HG02943 (cell line): Measurements from ENCODE around the gene PATJ.

Experiments used
- ATAC-seq: cut with Tn5 transposase; IDR thresholded peaks from one replicate; pipeline ENCODE4 v1.9.1; 2021; ENCODE audit warnings: mild to moderate bottlenecking, low read depth, moderate library complexity; ENCODE audit not compliant: unreplicated experiment

Gene PATJ

GRCh38 chr1:61975638-61976037, 233.4 kb downstream of the PATJ start:
- no peak for ATAC-seq

GRCh38 chr1:61976566-61976965, 234.3 kb downstream of the PATJ start:
- no peak for ATAC-seq

GRCh38 chr1:61978796-61979195, 236.5 kb downstream of the PATJ start:
- no peak for ATAC-seq

GRCh38 chr1:61979729-61980128, 237.4 kb downstream of the PATJ start:
- no peak for ATAC-seq

- no peak for ATAC-seq
Observed at GRCh38 chr1:61980561-61980960, 238.3 kb downstream of the PATJ start.

- ATAC-seq, result no peak
Observed at GRCh38 chr1:61981870-61982660, 239.8 kb downstream of the PATJ start.

GRCh38 chr1:61983236-61983635, 241.0 kb downstream of the PATJ start:
- no peak for ATAC-seq

- ATAC-seq, result no peak
Observed at GRCh38 chr1:61992257-61992656, 250.0 kb downstream of the PATJ start.

- no peak for ATAC-seq
Observed at GRCh38 chr1:61993331-61993961, 251.2 kb downstream of the PATJ start.

- ATAC-seq, result no peak
Observed at GRCh38 chr1:61995641-61996040, 253.4 kb downstream of the PATJ start.

GRCh38 chr1:61997123-61997522, 254.8 kb downstream of the PATJ start:
- ATAC-seq, result no peak

- ATAC-seq, result no peak
Observed at GRCh38 chr1:62003777-62004176, 261.5 kb downstream of the PATJ start.

GRCh38 chr1:62006690-62007089, 264.4 kb downstream of the PATJ start:
- no peak for ATAC-seq

- no peak for ATAC-seq
Observed at GRCh38 chr1:62011006-62011405, 268.7 kb downstream of the PATJ start.

GRCh38 chr1:62012095-62012494, 269.8 kb downstream of the PATJ start:
- no peak for ATAC-seq

GRCh38 chr1:62012836-62013235, 270.6 kb downstream of the PATJ start:
- no peak for ATAC-seq

GRCh38 chr1:62013264-62013663, 271.0 kb downstream of the PATJ start:
- no peak for ATAC-seq

GRCh38 chr1:62022382-62022983, 280.2 kb downstream of the PATJ start:
- ATAC-seq, result no peak

GRCh38 chr1:62024690-62025089, 282.4 kb downstream of the PATJ start:
- ATAC-seq, result no peak

- no peak for ATAC-seq
Observed at GRCh38 chr1:62025154-62025553, 282.9 kb downstream of the PATJ start.

GRCh38 chr1:62025892-62026291, 283.6 kb downstream of the PATJ start:
- no peak for ATAC-seq

- no peak for ATAC-seq
Observed at GRCh38 chr1:62029704-62030103, 287.4 kb downstream of the PATJ start.
